GM13977 (cell line): ENCODE data around the gene DPF1.

Experiments used
- DNase-seq: peaks from one replicate; pipeline ENCODE4 v3.0.0; 2012; ENCODE audit warnings: low spot score
- in situ Hi-C: fragments of 300-500 bp; cut with MboI; formaldehyde crosslinking; loops from one replicate; pipeline ENCODE4 v1.12.0; 2022; ENCODE audit warnings: low sequenced_read_pairs, low pct_unique_long_range_greater_than_20kb, mixed read lengths, inconsistent platforms; ENCODE audit not compliant: unreplicated experiment
- TF ChIP-seq, protein P1 (sequence below): IDR thresholded peaks from 2 replicates; pipeline ENCODE4 v1.5.1; 2012; ENCODE audit warnings: mild to moderate bottlenecking, control low read depth; ENCODE audit not compliant: insufficient read depth; ENCODE audit errors: extremely low read depth, missing control alignments

DPF1 gene

DNA sequence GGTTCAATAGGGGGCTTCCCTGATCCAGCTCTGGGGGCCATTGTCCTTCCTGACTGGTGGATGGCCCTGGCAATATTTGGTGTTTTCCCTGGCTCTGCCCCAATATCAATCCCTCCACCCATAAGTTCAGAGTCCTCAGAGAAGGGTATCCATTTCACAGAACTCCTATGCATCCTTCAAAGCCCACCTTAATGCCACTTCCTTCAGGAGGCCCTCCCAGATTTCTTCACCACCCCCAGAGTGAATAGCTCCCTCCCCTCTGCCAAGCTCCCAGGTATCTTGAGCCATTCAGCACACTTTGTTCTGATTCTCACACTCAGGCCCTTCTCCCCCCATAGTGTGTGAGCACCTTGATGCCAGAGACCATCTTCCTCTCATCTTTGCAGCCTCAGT lies 26.4 kb upstream of the DPF1 start:
- no peak for DNase-seq
- in situ Hi-C loops = loop anchor here (5.0 kb wide), 1 partner anchor 82 kb away; no protein-coding TSS in a partner anchor
- TF ChIP-seq, protein P1, sequence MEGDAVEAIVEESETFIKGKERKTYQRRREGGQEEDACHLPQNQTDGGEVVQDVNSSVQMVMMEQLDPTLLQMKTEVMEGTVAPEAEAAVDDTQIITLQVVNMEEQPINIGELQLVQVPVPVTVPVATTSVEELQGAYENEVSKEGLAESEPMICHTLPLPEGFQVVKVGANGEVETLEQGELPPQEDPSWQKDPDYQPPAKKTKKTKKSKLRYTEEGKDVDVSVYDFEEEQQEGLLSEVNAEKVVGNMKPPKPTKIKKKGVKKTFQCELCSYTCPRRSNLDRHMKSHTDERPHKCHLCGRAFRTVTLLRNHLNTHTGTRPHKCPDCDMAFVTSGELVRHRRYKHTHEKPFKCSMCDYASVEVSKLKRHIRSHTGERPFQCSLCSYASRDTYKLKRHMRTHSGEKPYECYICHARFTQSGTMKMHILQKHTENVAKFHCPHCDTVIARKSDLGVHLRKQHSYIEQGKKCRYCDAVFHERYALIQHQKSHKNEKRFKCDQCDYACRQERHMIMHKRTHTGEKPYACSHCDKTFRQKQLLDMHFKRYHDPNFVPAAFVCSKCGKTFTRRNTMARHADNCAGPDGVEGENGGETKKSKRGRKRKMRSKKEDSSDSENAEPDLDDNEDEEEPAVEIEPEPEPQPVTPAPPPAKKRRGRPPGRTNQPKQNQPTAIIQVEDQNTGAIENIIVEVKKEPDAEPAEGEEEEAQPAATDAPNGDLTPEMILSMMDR = no peak

DNA sequence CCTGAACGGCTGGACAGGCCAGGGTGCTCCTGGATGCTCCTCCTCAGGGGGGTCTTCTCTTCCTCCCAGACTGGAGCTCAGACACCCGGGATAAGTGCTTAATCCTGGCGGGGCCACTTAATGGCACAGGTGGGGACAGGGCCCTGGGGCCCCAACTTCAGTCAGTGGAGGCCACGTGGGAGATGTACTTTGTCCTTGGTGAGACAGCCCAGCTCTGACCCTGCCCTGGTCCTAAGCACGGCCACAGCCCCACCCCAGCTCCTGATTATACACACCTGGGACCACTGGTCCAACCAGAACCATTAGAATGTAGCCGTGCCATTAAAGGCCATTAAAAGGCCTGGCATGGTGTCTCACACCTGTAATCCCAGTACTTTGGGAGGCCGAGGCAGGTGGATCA lies 24.4 kb upstream of the DPF1 start:
- TF ChIP-seq, protein P1 = no peak
- DNase-seq = no peak
- in situ Hi-C loops = no loop called here

DNA sequence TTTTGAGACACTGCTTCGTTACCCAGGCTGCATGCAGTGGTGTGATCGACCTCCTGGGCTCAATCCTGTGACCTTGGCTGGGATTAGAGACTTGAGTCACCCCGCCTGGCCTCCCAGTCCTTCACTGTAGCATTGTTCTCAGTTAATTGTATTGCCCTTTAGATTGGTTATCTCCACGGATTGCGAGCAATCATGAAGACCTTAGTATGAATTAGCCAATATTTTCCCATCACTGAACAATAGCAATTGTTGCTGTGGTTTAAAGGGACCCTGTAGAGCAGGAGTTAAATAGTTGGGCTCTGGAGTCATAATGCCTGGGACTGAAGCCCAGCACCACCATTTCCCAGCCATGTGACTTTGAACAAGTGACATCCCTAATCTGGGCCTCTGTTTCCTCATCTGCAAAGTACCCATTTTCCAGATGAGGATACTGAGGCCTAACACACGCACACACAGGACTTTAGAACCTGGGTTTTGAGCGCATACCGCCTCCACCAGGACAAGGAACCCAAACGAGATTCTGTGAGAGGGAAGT lies 23.8 kb upstream of the DPF1 start:
- DNase-seq = no peak
- in situ Hi-C loops = no loop called here
- TF ChIP-seq, protein P1 = no peak

DNA sequence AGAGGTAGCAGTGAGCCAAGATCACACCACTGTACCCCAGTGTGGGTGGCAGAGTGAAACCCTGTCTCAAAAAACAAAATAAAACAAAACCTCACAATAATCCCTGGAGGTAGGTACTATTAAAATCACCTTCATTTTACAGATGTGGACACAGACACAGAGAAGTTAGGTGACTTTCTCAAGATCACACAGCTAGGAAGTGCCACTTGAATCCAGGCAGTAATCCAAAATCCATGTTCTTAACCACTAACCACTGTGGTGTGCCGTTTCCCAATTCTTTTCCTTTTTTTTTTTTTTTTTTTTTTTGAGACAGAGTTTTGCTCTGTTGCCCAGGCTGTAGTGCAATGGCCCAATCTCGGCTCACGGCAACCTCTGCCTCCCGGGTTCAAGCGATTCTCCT lies 23.1 kb upstream of the DPF1 start:
- in situ Hi-C loops = no loop called here
- DNase-seq = no peak
- TF ChIP-seq, protein P1 = no peak

DNA sequence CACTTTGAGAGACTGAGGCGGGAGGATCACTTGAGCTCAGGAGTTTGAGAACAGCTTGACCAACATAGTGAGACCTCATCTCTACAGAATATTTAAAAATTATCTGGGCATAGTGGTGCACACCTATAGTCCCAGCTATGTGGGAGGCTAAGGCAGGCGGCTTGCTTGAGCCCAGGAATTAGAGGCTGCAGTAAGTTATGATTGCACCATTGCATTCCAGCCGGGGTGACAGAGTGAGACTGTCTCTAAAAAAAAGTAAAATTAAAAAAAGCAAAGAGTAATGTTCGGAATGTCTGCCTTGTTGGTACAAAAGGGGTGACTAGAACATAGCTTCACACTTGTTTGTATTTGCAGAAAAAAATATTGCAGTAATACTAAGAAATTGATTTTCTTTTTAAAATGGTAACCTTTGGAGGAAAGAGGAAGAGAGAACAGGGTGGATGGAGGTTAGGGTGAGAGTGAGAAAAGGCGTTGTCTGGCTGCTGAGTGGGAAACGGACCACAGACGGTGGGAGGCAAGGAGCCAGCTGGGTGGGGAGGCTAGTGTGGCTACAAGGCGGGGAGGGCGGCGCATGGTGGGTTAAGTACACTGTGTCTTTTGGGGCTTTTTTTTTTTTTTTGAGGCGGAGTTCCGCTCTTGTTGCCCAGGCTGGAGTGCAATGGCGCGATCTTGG lies 21.9 kb upstream of the DPF1 start:
- TF ChIP-seq, protein P1 = no peak
- DNase-seq = no peak
- in situ Hi-C loops = no loop called here

DNA sequence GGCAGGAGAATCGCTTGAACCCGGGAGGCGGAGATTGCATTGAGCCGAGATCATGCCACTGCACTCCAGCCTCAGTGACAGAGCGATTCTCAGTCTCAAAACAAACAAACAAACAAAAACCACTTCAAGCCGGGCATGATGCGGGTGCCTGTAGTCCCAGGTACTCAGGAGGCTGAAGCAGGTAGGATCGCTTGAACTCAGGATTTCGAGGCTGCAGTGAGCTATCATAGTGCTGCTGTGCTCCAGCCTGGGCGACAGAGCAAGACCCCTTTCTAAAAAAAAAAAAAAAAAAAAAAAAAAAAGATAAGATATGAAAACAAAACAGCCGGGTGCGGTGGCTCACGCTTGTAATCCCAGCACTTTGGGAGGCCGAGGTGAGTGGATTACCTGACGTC lies 19.3 kb upstream of the DPF1 start:
- in situ Hi-C loops = no loop called here
- DNase-seq = no peak
- TF ChIP-seq, protein P1 = no peak
